HG02763 (cell line): ENCODE results near the gene EPN1.

Experiments
- ATAC-seq: cut with Tn5 transposase; IDR thresholded peaks from one replicate; pipeline ENCODE4 v1.9.1; 2021; ENCODE audit warnings: mild to moderate bottlenecking, moderate library complexity; ENCODE audit not compliant: unreplicated experiment

Gene EPN1

GRCh38 chr19:55678121-55678671 lies 3.2 kb downstream of the EPN1 start:
- ATAC-seq, result peak; percentile 50

GRCh38 chr19:55679343-55680257 lies 4.6 kb downstream of the EPN1 start:
- no peak for ATAC-seq

- ATAC-seq, result no peak
Observed at GRCh38 chr19:55680339-55681130, 5.5 kb downstream of the EPN1 start.

- no peak for ATAC-seq
Observed at GRCh38 chr19:55681131-55682092, 6.4 kb downstream of the EPN1 start.

GRCh38 chr19:55683449-55684261 lies 8.6 kb downstream of the EPN1 start:
- ATAC-seq, result no peak

GRCh38 chr19:55684946-55685681 lies 10.1 kb downstream of the EPN1 start:
- ATAC-seq, result no peak

GRCh38 chr19:55685776-55686175 lies 10.8 kb downstream of the EPN1 start:
- ATAC-seq, result no peak

GRCh38 chr19:55686311-55687050 lies 11.5 kb downstream of the EPN1 start:
- no peak for ATAC-seq

- ATAC-seq, result no peak
Observed at GRCh38 chr19:55687281-55688201, 12.5 kb downstream of the EPN1 start.

- no peak for ATAC-seq
Observed at GRCh38 chr19:55688422-55689218, 13.6 kb downstream of the EPN1 start.

- no peak for ATAC-seq
Observed at GRCh38 chr19:55689411-55690108, 14.5 kb downstream of the EPN1 start.

GRCh38 chr19:55690109-55690768 lies 15.2 kb downstream of the EPN1 start:
- ATAC-seq, result no peak

- no peak for ATAC-seq
Observed at GRCh38 chr19:55690769-55691545, 15.9 kb downstream of the EPN1 start.
